ENCODE data around the gene EFTUD2.

The EFTUD2 gene

DNA sequence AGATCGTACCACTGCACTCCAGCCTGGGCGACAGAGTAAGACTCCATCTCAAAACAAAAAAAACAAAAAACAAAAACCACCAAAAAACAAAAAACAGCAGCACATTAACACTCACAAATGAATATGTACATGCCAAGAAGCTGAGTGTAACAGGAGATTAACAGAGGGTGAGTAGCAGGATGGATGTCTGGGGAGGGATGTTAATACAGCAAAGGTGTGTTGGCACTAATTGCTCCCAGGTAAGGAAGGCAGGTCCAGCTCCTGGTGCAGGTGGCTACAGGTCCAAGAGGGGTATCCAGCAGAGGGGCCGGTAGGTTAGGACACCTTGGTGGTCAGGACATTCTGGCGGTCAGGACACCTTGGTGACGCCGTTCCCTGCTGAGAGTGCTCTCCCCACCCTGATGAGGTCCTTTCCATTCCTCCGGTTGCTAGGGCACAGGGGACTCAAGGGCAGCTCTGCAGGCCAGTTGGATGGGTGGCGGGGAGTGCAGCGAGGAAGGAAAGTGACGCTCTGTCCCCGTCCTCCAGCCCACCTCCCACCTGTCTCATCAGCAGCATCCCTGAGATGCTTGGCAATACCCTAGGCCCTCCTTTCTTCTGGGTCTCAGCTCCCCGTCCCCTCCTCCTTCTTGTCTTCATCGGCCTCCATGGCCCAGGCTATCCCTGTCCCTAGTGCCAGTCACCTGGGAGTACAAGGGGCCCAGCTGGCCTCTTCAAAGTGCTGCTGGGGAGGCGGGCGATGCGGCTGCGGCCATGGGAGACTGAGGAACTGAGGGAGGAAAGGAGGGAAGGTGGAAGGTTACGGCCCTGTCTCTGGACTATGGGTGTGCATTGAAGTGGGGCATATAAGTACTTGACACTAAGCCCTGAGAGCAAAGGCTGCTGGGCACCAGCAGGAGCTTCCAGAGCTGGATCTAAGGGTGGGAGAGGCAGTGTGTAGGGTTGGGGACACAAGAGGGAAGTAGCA is 26.8 kb upstream of the EFTUD2 start:
- no peak for DNase-seq (ENCODE audit: low spot score)

DNA sequence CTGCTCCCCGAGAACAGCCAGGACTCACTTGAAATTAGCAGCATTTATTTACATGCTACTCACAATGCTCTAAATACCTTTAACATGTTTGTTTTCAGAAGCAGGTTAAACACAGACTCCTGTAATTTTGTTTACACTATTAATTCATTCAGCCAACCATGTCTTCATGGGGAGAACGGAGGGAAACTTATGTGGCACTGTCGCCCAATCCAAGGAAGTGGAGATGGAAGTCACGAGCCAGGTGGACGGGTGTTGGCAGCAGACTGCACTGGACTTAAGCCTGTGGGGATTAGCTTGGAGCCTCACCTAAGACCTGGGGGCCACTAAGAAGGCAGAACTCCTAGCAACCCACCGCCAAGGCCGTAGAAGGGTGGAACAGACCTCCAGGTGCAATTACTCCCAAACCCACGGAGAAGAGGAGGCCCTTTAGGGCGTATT is 24.9 kb upstream of the EFTUD2 start:
- DNase-seq (ENCODE audit: low spot score) = no peak

DNA sequence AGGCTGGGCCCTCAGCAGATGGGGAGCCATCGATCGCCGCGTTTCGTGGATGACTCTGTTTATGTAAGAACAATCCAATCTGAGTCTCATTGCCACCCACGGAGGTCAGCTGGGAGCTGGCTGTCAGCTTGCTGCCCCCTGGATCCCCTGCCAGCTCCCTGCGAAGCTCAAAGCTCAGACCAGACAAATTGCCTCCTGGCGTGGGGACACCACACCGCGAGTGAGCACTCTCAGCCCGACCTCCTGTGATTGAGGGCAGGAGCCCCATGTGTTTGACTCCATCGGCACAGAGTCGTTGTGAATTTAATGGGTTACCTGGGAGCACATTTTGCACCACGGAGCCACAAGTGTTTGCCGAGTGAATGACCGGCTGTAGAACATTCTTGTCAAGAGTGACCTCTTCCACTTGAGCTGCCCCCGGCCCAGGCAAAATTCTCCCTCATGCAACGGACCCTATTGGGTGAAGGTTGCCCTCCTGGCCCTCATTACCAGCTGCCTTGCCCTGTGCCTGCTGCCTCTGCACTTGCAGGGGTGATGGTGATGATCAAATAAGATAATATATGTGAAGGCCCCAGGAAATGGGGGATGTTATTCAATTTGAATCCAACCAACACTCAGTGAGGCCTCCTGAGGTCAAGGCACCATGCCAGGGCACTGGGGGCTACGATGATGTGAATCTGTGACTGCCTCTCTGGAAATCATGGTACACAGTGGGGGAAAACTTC is 23.7 kb upstream of the EFTUD2 start:
- DNase-seq (ENCODE audit: low spot score) = no peak

- no peak for DNase-seq (ENCODE audit: low spot score)
Observed at GRCh38 chr17:44922136-44922535, 22.9 kb upstream of the EFTUD2 start.

- no peak for DNase-seq (ENCODE audit: low spot score)
Observed at GRCh38 chr17:44921122-44921882, 22.1 kb upstream of the EFTUD2 start.

- DNase-seq (ENCODE audit: low spot score) = no peak
Observed at GRCh38 chr17:44920565-44920940, 21.3 kb upstream of the EFTUD2 start.

GRCh38 chr17:44919885-44920564 is 20.8 kb upstream of the EFTUD2 start:
- DNase-seq (ENCODE audit: low spot score) = peak; percentile 52

- DNase-seq (ENCODE audit: low spot score) = no peak
Observed at GRCh38 chr17:44919411-44919810, 20.2 kb upstream of the EFTUD2 start.

DNA sequence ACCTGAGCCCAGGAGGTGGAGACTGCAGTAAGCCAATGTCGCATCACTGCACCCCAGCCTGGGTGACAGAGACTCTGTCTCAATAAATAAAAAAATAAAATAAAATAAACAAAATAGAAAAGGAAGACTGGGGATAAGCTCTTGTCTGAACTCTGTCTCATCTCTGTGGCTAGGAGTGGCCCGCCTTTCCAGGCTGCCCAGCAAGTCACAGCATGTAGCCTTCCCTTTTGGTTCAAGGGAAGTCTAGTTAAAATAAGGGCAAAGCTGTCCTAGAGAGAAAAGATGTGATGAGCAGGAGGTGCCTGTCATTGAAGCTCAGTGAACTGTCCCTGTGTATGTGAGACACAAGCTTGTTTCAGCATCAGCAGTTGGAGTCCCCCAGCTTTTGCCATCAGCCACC is 18.8 kb upstream of the EFTUD2 start:
- DNase-seq (ENCODE audit: low spot score) = no peak

- DNase-seq (ENCODE audit: low spot score) = no peak
Observed at GRCh38 chr17:44917456-44917855, 18.2 kb upstream of the EFTUD2 start.

GRCh38 chr17:44916781-44917241 is 17.6 kb upstream of the EFTUD2 start:
- no peak for DNase-seq (ENCODE audit: low spot score)

- no peak for DNase-seq (ENCODE audit: low spot score)
Observed at GRCh38 chr17:44915862-44916780, 16.9 kb upstream of the EFTUD2 start.

- no peak for DNase-seq (ENCODE audit: low spot score)
Observed at GRCh38 chr17:44915321-44915726, 16.1 kb upstream of the EFTUD2 start, which contains the start of gene GFAP. Gene GFAP (minus strand): TSS chr17:44915500. CDS start chr17:44915486, 14 bp downstream.

DNA sequence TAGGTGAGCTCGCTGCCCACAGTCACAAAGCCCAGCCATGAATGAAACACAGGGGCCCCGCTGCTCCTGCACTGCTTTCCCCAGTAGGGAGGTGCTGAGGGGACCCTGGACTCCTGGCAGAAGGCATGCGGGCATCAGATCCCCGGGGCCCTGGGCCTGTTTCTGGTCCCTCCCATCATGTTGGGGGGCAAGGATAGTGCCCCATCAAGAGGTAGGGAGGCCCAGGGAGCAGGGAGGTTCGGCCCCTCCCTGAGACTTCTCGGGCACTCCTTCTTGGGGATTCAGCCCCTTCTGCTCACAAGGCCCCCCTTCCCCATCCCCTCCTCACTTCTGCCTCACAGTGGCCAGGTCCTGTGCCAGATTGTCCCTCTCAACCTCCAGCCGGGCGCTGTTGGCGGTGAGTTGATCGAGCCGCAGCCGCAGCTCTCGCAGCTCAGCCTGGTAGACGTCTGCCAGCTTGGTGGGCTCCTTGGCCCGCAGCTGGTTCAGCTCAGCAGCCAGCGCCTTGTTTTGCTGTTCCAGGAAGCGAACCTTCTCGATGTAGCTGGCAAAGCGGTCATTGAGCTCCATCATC is 15.5 kb upstream of the EFTUD2 start:
- no peak for DNase-seq (ENCODE audit: low spot score)

- DNase-seq (ENCODE audit: low spot score) = no peak
Observed at GRCh38 chr17:44914148-44914547, 14.9 kb upstream of the EFTUD2 start.

- DNase-seq (ENCODE audit: low spot score) = no peak
Observed at GRCh38 chr17:44913676-44914075, 14.4 kb upstream of the EFTUD2 start.

GRCh38 chr17:44912763-44913544 is 13.7 kb upstream of the EFTUD2 start:
- DNase-seq (ENCODE audit: low spot score) = no peak

GRCh38 chr17:44911133-44912001 is 12.1 kb upstream of the EFTUD2 start:
- DNase-seq (ENCODE audit: low spot score) = peak; percentile 39

Data from CD4-positive, alpha-beta T cell treated with Interleukin-6 at 100 ng/mL for 8 hours (primary cell).